Retinal pigment epithelial cell (primary cell): ENCODE data around the gene CCDC148.

Experiments used
- DNase-seq: peaks from one replicate; pipeline ENCODE4 v3.0.0-alpha.2; 2010; ENCODE audit warnings: low read depth
- H3K4me3 ChIP-seq: 2 replicates; pipeline ENCODE4 v1.5.1; 2011; ENCODE audit warnings: mild to moderate bottlenecking, low read length, control low read depth, moderate library complexity
- CTCF ChIP-seq: conservative IDR thresholded peaks from 2 replicates; pipeline ENCODE4 v1.5.1; 2011; ENCODE audit warnings: low read depth, low read length, control low read depth, inconsistent platforms

CCDC148 gene

GRCh38 chr2:158297606-158298005, 158.9 kb downstream of the CCDC148 start:
- DNase-seq = no peak
- H3K4me3 ChIP-seq = no peak overlapping the region
- TF ChIP-seq CTCF = no peak

- no peak overlapping the region for H3K4me3 ChIP-seq
- no peak for DNase-seq
- TF ChIP-seq CTCF = no peak
Observed at GRCh38 chr2:158297120-158297519, 159.4 kb downstream of the CCDC148 start.

GRCh38 chr2:158293722-158294121, 162.8 kb downstream of the CCDC148 start:
- no peak for DNase-seq
- H3K4me3 ChIP-seq = no peak overlapping the region
- TF ChIP-seq CTCF = no peak

- no peak overlapping the region for H3K4me3 ChIP-seq
- DNase-seq = no peak
- TF ChIP-seq CTCF = no peak
Observed at GRCh38 chr2:158291544-158292180, 164.9 kb downstream of the CCDC148 start.

- no peak for DNase-seq
- no peak for TF ChIP-seq CTCF
Observed at GRCh38 chr2:158290225-158290624, 166.3 kb downstream of the CCDC148 start.

GRCh38 chr2:158276619-158277471, 179.7 kb downstream of the CCDC148 start:
- no peak for TF ChIP-seq CTCF
- no peak overlapping the region for H3K4me3 ChIP-seq
- DNase-seq = no peak

More at GRCh38 chr2:158290225-158290624, 166.3 kb downstream of the CCDC148 start:
- no peak overlapping the region for H3K4me3 ChIP-seq

- no peak for TF ChIP-seq CTCF
- no peak overlapping the region for H3K4me3 ChIP-seq
- no peak for DNase-seq
Observed at GRCh38 chr2:158273791-158274190, 182.8 kb downstream of the CCDC148 start.
